Activated CD4-positive, alpha-beta T cell treated with anti-CD3 and anti-CD28 coated beads, Interleukin-2, amount 10 ng/mL, durations not matched to agents 24 days and 14 days (primary cell): ENCODE measurements around the gene FSTL4. TPM values are rescaled to one million over a fixed set of nuclear protein-coding genes. Genes with fewer than 3 reads are reported as not detected.

Experiments used
- DNase-seq: peaks from one replicate; pipeline ENCODE4 v3.0.0; 2022
- H3K27ac Mint-ChIP-seq: one replicate; pipeline ENCODE4 v1.8.0; 2022; ENCODE audit warnings: mild to moderate bottlenecking, mixed read lengths
- H3K27me3 Mint-ChIP-seq: one replicate; pipeline ENCODE4 v1.8.0; 2022; ENCODE audit warnings: mixed read lengths
- H3K36me3 Mint-ChIP-seq: one replicate; pipeline ENCODE4 v1.8.0; 2022; ENCODE audit warnings: low read depth, mild to moderate bottlenecking, mixed read lengths
- H3K4me1 Mint-ChIP-seq: one replicate; pipeline ENCODE4 v1.8.0; 2021; ENCODE audit warnings: mixed read lengths
- H3K4me3 Mint-ChIP-seq: one replicate; pipeline ENCODE4 v1.8.0; 2022; ENCODE audit warnings: mild to moderate bottlenecking, moderate library complexity, mixed read lengths
- H3K9me3 Mint-ChIP-seq: one replicate; pipeline ENCODE4 v1.8.0; 2021; ENCODE audit warnings: mixed read lengths
- intact Hi-C: fragments of 100-400 bp; cut with micrococcal nuclease; formaldehyde crosslinking; loops from one replicate; pipeline ENCODE4 v1.15.1; 2023
- total RNA-seq: library from RNA; stranded (reverse); gene quantifications from 2 replicates; pipeline ENCODE4 v1.2.3, GENCODE V29; 2022

FSTL4 gene
- total RNA-seq, 1 donor from 2014 or later = 0.42 TPM

- Mint-ChIP-seq H3K27ac (no peak overlapping the region), H3K4me1 (no peaks in the 10 kb centered on the region), H3K27me3 (peaks cover 9% of the 10 kb centered on the region), H3K9me3 (no peaks in the 10 kb centered on the region), H3K36me3 (no peaks in the 10 kb centered on the region), H3K4me3 (no peak overlapping the region)
- DNase-seq = no peak
- intact Hi-C loops = loop anchor here (1.0 kb wide), 1 partner anchor 254 kb away; no protein-coding TSS in a partner anchor
Measured at GRCh38 chr5:133365738-133366137, 246.6 kb downstream of the FSTL4 start.

GRCh38 chr5:133364936-133365707 is 247.2 kb downstream of the FSTL4 start:
- no peaks in the 10 kb centered on the region for H3K36me3 Mint-ChIP-seq
- intact Hi-C loops = no loop called here
- no peak for DNase-seq
- peaks cover 9% of the 10 kb centered on the region for H3K27me3 Mint-ChIP-seq
- H3K9me3 Mint-ChIP-seq = no peaks in the 10 kb centered on the region
- H3K4me1 Mint-ChIP-seq = no peaks in the 10 kb centered on the region
- no peak overlapping the region for H3K27ac Mint-ChIP-seq
- H3K4me3 Mint-ChIP-seq = no peak overlapping the region

- Mint-ChIP-seq H3K36me3 (no peaks in the 10 kb centered on the region), H3K9me3 (no peaks in the 10 kb centered on the region)
Measured at GRCh38 chr5:133363807-133364587, 248.3 kb downstream of the FSTL4 start.

DNA sequence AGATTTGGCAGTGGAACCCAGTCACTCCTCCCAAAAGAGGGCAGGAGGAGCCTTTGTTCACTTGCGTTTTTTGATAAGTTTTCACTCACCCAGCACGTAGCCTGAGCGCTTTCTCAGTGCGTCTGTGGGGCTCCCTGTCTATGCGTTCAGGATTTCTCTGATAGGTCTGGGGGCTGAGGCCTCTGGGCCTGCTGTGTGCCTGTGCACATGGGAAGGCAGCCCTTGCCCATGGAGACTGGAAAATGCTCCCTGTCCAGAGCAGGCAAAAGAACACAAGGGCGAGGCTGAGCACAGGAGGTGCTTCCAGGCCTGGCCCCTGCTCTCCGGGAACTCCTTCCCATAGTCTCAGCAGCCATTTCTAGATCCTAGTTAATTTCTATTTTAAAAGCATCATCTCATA is 249.9 kb downstream of the FSTL4 start:
- intact Hi-C loops = no loop called here
- Mint-ChIP-seq H3K4me1 (no peaks in the 10 kb centered on the region), H3K9me3 (no peaks in the 10 kb centered on the region), H3K4me3 (no peak overlapping the region), H3K27me3 (peaks cover 9% of the 10 kb centered on the region), H3K36me3 (no peaks in the 10 kb centered on the region), H3K27ac (no peak overlapping the region)
- DNase-seq = no peak

More at GRCh38 chr5:133363807-133364587, 248.3 kb downstream of the FSTL4 start:
- Mint-ChIP-seq H3K27ac (no peak overlapping the region), H3K4me3 (no peak overlapping the region), H3K27me3 (peaks cover 9% of the 10 kb centered on the region), H3K4me1 (no peaks in the 10 kb centered on the region)
- no peak for DNase-seq
- intact Hi-C loops = no loop called here

DNA sequence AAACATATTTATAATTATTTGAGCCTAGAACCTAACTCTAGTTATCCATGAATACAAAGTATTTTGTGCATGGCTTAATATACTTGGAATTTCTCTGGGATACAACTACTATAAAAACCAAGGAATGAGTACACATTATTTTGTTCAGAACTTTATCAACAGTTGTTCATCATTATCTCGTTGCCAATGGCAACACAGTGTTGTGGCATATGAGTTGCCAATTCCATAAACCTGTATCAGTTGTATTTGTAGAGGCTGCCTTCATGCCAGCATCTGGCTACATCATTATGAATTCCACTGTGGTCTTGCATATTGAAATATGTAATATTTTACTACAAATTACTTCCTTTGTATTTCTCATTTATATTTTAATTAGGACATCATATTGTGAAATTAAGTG is 250.4 kb downstream of the FSTL4 start:
- no peaks in the 10 kb centered on the region for H3K36me3 Mint-ChIP-seq
- H3K27me3 Mint-ChIP-seq = peaks cover 9% of the 10 kb centered on the region
- H3K4me3 Mint-ChIP-seq = no peak overlapping the region
- H3K4me1 Mint-ChIP-seq = no peaks in the 10 kb centered on the region
- no peak overlapping the region for H3K27ac Mint-ChIP-seq
- DNase-seq = no peak
- intact Hi-C loops = no loop called here
- H3K9me3 Mint-ChIP-seq = no peaks in the 10 kb centered on the region

DNA sequence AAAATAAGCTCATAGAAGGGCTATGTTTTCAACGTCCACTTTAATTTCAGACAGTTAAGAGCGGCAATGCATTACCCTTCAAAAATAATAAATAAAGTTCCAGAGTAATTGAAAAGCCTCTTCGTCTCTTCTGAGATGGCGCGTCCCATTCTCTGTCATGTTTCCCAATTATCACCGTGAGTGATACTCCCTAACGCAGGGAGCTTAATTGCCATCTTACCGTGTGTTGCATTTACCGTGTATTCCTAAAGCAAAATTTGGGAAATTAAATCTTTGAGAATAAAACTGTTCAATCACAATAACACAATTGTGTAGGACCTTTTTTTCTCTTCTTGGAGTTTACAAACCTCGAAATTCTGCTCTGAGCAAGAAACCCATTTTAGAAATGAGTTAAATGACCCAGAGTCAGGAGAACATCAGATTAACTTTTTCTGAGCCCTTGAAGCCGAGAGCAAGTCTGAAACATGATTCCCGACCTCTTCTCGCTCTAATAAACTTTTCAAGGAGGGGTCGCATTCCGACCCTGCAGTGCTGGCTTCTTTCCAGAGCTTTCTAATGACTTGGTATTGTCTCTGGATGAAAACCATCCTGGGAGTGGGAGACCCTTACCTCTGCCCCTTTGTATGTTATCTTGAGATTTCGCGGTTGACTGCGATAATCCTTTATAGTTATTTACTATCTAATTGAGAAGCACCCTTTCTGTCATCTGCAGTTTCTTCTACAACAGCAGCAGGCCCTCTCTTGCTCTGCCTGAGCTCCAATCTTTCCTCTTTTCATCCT is 251.5 kb downstream of the FSTL4 start:
- H3K4me1 Mint-ChIP-seq = no peaks in the 10 kb centered on the region
- H3K4me3 Mint-ChIP-seq = no peak overlapping the region
- H3K9me3 Mint-ChIP-seq = no peaks in the 10 kb centered on the region
- peaks cover 9% of the 10 kb centered on the region for H3K27me3 Mint-ChIP-seq
- no peaks in the 10 kb centered on the region for H3K36me3 Mint-ChIP-seq
- intact Hi-C loops = no loop called here
- H3K27ac Mint-ChIP-seq = no peak overlapping the region
- DNase-seq = no peak

- no peaks in the 10 kb centered on the region for H3K36me3 Mint-ChIP-seq
- no peak overlapping the region for H3K27ac Mint-ChIP-seq
- no peak for DNase-seq
- no peak overlapping the region for H3K4me3 Mint-ChIP-seq
- no peaks in the 10 kb centered on the region for H3K9me3 Mint-ChIP-seq
- no peaks in the 10 kb centered on the region for H3K4me1 Mint-ChIP-seq
- peaks cover 9% of the 10 kb centered on the region for H3K27me3 Mint-ChIP-seq
- intact Hi-C loops = no loop called here
Measured at GRCh38 chr5:133359861-133360260, 252.5 kb downstream of the FSTL4 start.

DNA sequence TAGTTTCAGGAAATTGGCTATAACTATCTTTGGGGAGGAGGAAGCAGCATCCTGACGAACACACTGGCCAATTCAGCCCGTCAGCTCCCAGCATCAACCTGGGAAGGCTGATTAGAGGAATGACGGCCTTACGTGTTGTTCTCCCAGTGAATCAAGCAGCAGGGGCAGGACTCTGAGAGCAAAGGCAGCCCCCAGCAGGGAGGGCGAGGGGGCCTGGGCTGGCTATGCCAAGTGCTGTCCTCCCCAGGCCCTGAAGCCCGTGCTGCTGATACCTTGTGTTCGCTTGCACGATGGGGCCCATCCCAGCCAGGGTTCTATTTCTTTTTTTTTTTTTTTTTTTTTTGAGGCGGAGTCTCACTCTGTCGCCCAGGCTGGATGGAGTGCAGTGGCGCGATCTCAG is 254.1 kb downstream of the FSTL4 start:
- Mint-ChIP-seq H3K27me3 (peaks cover 6% of the 10 kb centered on the region), H3K4me3 (no peak overlapping the region)
- intact Hi-C loops = no loop called here

GRCh38 chr5:133357758-133358157 is 254.6 kb downstream of the FSTL4 start:
- Mint-ChIP-seq H3K4me3 (no peak overlapping the region), H3K27ac (no peak overlapping the region), H3K36me3 (no peaks in the 10 kb centered on the region), H3K9me3 (no peaks in the 10 kb centered on the region), H3K4me1 (no peaks in the 10 kb centered on the region), H3K27me3 (peaks cover 4% of the 10 kb centered on the region)
- intact Hi-C loops = no loop called here
- no peak for DNase-seq

More for the DNA sequence above, 254.1 kb downstream of the FSTL4 start:
- H3K36me3 Mint-ChIP-seq = no peaks in the 10 kb centered on the region
- H3K9me3 Mint-ChIP-seq = no peaks in the 10 kb centered on the region
- no peak overlapping the region for H3K27ac Mint-ChIP-seq
- H3K4me1 Mint-ChIP-seq = no peaks in the 10 kb centered on the region
- DNase-seq = no peak

GRCh38 chr5:133356984-133357421 is 255.3 kb downstream of the FSTL4 start:
- Mint-ChIP-seq H3K36me3 (no peaks in the 10 kb centered on the region), H3K4me1 (no peaks in the 10 kb centered on the region), H3K27me3 (peaks cover 5% of the 10 kb centered on the region), H3K27ac (no peak overlapping the region), H3K4me3 (no peak overlapping the region), H3K9me3 (no peaks in the 10 kb centered on the region)
- intact Hi-C loops = no loop called here
- DNase-seq = no peak

DNA sequence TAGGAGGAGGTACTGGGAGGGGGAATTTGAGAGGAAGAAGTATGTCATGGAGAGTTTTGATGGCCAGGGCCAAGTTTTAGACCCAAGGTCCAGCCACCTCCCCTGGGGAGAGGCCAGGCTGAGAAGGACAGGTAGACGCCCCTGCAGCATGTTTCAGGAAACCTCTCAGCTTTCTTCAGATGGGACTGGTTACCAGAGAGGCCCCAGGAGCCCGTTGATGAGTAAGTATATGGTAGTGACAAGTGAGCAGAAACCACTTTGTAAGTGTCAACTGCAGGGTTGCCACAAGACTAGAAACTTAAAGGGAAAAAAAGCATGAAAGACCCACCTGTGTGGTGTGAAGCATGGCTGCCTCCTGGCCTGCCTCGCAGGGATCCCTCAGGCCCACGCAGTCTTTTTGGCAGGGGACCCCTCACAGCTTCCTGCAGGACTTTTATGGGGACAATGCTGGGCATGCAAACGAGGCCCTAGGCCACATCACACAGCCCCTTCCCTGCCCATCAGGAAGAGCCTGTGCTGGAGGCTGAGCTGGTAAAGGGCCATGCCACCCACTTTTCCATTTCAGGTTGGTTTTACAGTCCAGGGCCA is 255.9 kb downstream of the FSTL4 start:
- H3K4me3 Mint-ChIP-seq = no peak overlapping the region
- no peaks in the 10 kb centered on the region for H3K4me1 Mint-ChIP-seq
- intact Hi-C loops = no loop called here
- no peak for DNase-seq
- peaks cover 5% of the 10 kb centered on the region for H3K27me3 Mint-ChIP-seq
- no peaks in the 10 kb centered on the region for H3K9me3 Mint-ChIP-seq
- H3K36me3 Mint-ChIP-seq = no peaks in the 10 kb centered on the region
- no peak overlapping the region for H3K27ac Mint-ChIP-seq

- DNase-seq = no peak
- Mint-ChIP-seq H3K27me3 (peaks cover 9% of the 10 kb centered on the region), H3K4me3 (no peak overlapping the region), H3K27ac (no peak overlapping the region), H3K4me1 (no peaks in the 10 kb centered on the region), H3K9me3 (no peaks in the 10 kb centered on the region), H3K36me3 (no peaks in the 10 kb centered on the region)
- intact Hi-C loops = no loop called here
Measured at GRCh38 chr5:133354323-133355185, 257.8 kb downstream of the FSTL4 start.

- intact Hi-C loops = no loop called here
- no peak overlapping the region for H3K27ac Mint-ChIP-seq
- H3K4me3 Mint-ChIP-seq = no peak overlapping the region
- H3K27me3 Mint-ChIP-seq = peaks cover 9% of the 10 kb centered on the region
- no peaks in the 10 kb centered on the region for H3K36me3 Mint-ChIP-seq
- no peaks in the 10 kb centered on the region for H3K4me1 Mint-ChIP-seq
- DNase-seq = no peak
- H3K9me3 Mint-ChIP-seq = no peaks in the 10 kb centered on the region
Measured at GRCh38 chr5:133353741-133354140, 258.6 kb downstream of the FSTL4 start.
